HG03469 (cell line): ENCODE data around the gene MGAT5B.

Source experiments
- ATAC-seq: cut with Tn5 transposase; IDR thresholded peaks from one replicate; pipeline ENCODE4 v1.9.1; 2021; ENCODE audit warnings: mild to moderate bottlenecking, moderate library complexity, moderate number of reproducible peaks; ENCODE audit not compliant: unreplicated experiment

The MGAT5B gene

DNA sequence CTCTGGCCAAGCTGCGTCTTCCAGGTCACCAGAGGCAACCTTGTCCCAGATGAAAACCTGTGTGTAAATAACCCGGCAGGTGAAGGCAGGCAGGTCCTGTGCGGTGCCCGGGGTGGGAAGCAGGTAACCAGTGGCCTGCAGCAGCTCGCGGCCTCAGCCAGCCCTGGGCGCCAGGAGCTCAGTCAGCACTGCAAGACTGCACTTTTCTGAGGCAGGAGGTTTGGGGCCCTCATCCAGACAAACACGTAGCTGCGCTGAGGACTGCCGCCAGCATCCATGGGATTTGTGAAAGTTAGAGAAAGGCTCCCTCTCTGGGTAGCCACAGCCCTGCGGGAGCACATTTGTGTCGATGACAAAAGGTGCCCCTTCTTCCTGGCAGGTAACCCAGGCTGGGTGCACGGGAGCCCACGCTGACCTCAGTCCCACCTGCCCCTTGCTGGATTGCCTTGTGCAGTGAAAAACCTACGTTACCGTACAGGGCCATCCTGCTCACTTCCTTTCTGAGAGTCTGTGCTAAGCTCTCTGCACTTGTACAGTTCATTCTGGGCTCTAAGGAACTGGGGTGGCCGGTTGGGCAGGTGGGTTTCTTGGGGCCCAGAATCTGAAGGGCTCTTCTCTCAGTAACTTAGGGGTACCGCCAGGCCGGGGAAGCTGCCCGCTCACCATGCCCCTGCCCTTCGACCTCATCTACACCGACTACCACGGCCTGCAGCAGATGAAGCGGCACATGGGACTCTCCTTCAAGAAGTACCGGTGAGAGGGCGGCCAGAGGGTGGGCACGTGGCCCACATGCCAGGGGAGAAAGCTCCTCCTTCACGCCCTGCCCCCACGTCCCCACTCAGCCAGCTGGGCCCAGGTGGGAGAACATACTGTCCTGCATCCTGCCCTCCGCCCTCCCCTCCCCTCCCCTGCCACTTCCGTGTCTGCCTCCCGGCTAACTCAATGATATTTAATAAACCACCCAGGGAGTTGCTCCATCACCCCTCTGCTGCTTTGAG is 56.4 kb downstream of the MGAT5B start:
- ATAC-seq, result no peak

DNA sequence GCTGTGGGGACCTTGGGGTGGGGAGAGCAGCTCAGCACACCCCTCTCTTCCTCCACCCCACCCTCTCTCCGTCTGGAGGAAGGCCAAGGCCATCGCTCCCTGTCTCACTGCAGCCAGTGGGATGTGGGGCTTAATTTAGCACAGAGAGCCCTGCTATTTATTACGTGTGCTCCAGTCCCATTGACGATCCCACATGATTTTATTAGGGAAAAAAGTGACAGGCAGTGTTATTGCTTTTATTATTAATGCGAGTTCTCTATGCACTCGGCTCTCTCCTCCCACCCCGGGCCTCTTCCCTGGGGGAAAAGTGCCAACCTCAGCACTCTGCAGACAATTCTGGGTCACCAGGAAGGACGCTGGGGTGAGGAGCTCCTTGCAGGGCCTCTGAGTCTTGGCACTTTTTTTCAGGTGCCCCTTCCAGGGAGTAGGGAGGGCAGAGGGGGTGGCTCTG is 57.3 kb downstream of the MGAT5B start:
- ATAC-seq, result no peak

DNA sequence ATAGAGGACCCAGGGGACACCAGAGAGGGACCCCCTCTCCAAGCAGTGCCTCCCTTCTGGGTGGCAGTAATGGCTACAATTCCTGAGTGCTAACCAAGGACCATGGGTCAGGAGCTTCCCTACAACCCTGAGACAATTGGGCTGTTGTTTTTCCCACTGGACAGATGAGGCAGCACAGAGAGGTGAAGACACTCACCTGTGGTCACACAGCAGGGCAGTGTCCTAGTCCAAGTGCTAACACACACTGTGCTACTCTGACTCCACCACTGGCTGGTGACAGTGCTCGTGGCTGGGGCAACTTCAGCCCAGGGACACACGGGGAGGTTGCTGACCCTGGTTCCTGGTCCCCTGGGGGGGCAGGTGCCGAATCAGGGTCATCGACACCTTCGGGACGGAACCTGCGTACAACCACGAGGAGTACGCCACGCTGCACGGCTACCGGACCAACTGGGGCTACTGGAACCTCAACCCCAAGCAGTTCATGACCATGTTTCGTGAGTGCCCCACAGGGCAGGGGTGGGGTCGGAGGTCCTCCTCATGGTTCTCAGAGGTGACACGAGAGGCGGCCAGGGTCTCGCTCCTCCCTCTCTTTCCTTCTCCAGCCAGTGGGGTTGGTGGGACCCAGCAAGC is 58.1 kb downstream of the MGAT5B start:
- ATAC-seq, result no peak

DNA sequence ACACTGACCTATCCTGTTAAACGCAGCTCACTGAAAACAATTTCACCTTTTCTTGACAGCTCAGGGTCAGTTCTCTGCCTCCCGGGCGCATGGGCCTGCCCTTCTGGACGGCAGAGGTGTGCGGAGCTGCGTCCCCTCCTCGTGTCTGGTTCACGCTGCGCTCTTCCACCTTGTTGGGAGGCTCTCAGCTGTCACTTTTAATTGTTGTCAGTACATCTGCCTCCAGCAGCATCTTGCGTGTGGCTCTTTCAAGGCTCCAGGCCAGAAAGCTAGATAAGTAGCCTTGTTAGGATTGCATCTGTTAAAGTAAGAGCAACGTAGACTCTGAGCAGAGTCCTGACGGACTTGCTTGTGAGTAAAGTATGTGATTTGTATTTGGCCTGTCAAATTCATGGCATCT is 59.4 kb downstream of the MGAT5B start:
- no peak for ATAC-seq

DNA sequence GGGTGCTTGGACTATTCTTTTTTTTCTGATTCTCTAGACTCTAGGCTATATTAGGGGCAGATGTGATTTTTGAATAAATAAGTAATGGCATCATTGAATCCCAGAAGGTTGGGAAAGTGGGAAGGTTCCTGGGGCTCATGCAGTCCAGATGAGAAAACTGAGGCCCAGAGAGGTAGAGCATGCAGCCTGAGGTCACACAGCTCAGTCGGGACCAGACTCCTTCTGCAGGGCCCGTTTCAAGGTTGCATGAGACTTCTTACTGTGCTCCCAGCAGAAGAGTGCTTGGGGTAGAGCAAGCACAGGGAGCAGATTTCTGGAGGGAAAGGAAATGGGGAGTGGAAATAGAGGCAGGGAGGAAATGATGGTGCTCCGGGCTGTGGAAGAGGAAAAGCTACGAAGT is 59.8 kb downstream of the MGAT5B start:
- no peak for ATAC-seq

DNA sequence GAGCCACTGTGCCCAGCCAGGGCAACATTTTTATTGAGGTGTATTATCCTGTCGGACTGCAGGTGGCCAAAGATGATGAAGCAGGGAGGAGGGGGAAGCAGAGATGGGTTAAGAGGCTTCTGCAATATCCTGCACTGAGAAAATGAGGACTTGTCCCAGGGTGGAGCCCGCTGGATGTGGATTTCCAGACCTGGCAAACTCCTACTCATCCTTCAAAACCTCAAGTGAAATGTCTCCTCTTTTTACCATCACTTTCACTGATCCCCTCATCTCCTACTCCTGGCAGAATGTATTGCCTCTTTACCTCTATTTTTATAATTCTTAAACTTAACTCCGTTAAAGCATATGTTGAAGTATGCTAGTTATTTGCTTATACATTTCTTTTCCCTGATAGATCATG is 60.9 kb downstream of the MGAT5B start:
- ATAC-seq, result no peak

DNA sequence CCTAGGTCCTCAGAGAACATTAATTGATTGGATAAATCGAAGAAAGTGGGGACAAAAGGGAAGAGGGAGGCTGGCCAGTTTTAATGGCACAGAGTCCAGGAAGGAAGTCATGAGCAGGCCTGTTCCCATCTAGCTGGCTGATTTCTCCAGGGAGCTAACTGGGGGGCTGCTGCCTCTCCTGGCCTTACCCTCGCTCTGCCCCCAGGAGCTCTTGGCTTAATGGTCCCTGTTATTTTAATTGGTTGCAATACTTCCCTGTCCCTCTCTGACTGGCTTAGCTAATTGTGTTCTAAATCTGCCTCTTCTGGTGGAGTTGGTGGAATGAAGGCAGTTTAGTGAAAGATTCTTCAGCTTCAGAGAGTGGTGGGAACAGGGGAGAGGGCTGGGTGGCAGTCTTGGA is 61.4 kb downstream of the MGAT5B start:
- ATAC-seq, result no peak

DNA sequence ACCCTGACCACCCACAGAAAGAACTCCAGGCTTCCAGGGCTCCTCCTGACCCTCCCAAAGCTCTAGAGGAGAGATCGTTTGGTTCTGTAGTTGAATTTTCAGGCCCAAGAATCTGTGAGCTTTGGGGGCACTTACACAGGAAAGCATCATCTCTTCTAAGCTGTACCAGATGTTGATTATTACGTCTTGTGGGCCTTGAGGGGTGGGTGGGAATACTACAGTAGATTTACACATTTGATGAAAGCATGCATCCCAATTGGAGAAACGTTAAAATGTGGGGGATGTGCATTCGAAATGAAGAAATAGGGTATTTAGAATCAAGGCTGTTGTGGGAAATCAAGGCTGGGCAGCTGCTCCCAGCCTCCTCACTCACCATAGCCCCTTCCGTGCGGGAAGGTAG is 61.9 kb downstream of the MGAT5B start:
- no peak for ATAC-seq

DNA sequence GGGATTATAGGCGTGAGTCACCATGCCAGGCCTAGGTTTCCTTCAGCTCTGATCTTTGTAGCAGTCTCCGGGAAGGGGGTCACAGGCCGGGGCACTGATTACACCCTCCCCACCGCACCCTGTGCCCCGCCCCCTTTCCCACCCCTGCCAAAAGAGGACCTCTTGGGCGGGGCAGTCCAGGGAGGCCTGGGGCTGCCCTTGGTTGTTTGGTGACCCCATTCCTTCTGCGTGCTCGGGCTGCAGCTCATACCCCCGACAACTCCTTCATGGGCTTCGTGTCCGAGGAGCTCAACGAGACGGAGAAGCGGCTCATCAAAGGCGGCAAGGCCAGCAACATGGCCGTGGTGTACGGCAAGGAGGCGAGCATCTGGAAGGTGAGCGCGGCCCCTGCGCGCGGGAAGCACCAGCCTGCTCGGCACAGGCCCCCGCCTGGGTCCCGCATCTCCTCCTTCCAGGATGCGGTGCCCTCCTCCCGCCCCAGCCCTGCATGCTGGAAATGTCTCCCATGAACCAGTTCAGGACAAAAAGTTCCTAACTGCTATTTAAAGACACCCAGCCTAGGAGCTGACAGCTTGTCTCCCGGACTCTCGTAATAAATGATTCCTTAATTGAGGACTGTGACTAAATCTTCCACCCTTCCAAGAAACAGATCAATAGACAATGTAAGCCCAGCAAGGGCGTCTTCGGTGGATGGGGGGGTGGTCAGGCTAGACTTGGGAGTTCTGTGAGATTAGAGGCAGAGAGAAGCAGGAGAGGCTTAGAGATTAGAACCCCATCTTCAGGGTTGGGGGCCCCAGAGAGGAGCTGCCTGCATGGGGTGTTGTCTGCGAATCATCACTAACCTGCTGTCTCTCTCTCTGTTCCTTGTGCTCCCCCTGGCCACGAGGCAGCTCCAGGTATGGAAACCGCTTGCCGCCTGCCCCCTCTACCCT is 64.5 kb downstream of the MGAT5B start:
- no peak for ATAC-seq

DNA sequence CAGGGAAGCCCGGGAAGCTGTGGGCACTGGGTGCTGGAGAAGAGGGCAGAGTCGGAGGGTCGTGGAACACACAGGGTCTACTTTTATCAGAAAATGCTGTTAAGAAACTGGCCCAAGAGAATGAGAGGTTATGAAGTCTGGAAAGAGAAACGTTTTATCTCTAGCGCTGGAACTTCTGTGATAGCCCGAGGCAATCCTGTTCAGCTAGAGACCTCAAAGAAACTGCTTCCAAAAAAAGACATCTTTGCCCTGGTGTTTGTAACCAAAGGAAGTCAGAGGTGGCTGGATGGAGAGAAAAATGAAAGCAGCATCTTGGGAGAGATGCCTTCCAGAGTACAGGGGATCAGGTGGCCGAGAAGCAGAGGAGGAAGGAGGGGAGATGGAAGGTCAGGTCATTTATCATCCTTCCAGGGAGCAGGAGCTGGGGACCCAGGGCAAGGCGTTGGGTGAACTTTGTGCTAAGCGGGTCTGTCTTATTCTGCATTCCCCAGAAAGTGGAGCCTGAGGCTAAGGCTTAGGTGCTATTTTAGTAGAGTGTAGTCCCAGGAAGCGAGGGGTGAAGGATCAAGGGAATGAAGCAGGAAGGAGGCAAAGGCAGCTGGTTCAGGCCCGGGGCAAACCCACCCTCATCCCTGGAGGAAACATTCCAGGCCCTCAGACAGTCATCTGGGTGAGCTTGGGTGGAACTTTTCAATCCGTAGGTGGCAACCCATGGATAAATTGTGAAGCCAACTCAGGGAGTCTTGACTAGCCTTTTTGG is 66.5 kb downstream of the MGAT5B start:
- no peak for ATAC-seq

DNA sequence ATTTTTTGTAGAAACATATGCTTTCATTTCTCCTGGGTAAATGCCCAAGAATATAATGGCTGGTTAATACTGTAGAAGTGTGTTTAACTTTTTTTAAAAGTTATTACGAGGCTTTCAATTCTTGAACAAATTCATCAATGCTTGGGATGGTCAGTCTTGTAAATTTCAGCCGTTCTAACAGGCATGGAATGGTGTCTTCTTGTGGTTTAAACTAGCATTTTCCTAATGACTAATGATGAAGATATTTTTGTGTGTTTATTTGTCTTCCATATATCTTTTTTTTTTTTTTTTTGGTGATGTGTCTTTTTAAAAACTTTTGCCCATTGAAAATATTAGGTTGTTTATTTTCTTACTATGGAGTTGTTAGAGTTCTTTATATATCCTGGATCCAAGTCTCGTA is 67.1 kb downstream of the MGAT5B start:
- ATAC-seq, result no peak

DNA sequence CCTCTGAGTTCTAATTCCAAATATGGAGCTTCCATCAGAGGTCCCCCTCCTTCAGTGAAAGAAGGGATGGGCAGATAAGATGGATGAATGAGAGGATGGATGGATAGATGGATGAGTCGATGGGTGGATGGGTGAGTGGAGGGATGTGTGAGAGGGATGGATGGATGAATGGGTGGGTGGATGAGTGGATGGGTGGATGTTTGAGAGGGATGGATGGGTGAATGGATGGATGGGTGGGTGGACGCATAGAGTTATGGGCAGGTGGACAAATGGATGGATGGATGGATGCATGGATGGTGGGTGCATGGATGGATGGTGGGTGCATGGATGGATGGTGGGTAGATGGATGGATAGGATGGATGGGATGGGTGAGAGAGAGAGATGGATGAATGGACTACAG is 69.0 kb downstream of the MGAT5B start:
- no peak for ATAC-seq

DNA sequence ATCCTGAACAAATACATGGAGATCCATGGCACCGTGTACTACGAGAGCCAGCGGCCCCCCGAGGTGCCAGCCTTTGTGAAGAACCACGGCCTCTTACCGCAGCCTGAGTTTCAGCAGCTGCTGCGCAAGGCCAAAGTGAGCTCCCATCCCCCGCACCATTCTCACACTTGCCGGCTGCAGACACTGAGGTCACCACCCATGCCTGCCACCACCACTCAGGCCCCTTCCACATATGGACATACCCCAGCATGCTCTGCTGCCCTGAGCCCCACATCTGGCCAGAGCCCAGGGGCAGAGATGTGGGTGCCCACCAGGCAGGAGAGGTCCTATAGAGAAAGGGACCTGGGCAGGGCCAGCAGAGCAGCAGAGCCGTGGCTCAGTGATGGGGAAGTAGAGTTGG is 69.8 kb downstream of the MGAT5B start:
- ATAC-seq, result no peak

DNA sequence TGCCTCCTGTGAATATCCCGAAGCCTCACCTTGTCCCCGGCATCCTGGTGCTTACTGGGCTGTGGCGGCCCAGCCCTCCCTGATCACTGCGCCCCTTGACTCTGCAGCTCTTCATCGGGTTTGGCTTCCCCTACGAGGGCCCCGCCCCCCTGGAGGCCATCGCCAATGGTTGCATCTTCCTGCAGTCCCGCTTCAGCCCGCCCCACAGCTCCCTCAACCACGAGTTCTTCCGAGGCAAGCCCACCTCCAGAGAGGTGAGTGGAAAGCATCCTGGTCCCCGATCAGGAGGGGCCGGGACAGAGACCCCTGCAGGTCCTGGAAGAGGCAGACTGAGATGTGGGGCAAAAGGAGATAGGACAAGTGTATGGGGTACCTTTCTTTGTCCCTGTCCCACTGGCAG is 72.1 kb downstream of the MGAT5B start:
- no peak for ATAC-seq

DNA sequence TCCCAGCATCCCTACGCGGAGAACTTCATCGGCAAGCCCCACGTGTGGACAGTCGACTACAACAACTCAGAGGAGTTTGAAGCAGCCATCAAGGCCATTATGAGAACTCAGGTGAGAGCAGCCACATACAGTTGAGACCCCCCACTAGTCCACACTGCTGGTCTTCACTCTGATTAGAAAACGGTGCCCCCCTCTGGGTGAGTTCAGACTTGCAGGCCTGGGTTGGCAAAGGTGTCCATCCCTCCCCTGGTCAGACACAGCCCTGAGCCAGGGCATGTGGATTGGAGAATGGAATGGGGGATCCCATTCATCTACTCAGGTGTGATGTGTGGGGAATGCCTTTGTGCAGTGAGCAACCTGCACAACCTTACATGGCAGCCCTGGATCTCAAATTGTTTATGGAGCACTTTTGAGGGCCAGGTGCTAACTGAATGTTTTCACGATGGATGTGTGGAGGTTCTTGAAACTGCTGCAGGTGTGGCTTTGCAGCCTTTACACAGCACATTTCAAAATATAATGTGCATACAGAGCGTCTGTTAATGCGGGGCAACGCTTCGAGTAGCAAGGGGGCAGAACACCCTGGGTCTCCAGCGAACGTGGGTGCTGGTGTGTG is 72.6 kb downstream of the MGAT5B start:
- ATAC-seq, result no peak

DNA sequence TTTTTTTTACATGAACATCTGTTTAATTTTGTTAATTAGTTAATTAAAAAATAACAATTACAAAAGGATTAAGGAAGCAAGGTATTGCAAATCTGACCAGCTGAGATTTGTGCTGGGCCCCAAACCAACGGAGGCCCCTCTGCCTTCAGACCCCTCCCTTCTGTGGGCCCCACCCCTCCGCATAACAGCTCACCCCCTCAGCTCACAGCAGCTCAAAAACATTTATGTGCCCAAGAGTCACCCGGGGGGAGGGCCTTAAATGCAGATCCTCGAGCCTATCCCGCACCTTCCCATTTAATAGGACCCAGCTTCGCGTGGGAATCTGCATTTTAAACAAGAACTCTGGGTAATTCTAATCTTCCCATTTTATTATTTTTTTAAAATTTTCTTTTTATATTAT is 75.0 kb downstream of the MGAT5B start:
- ATAC-seq, result no peak

DNA sequence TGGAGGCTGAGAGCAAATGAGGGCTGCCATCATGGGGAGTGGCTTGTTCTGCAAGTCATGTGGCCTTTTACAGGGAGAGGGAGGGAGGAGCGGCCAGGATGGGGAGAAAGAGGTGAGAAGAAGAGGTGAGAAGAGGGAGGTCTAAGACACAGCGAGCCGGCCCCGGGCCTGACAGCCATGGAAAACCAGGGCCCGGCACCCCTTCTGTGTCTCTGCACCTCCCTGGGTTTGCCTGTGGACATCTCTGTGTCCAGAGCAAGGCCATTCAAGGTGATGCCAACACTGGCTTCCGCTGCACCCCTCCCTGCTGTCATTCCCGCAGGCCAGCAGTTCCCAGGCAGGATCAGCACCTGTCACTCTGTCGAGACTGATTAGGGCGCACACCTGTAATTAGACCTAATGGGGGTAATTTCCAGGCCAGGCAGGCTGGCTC is 75.6 kb downstream of the MGAT5B start:
- no peak for ATAC-seq

DNA sequence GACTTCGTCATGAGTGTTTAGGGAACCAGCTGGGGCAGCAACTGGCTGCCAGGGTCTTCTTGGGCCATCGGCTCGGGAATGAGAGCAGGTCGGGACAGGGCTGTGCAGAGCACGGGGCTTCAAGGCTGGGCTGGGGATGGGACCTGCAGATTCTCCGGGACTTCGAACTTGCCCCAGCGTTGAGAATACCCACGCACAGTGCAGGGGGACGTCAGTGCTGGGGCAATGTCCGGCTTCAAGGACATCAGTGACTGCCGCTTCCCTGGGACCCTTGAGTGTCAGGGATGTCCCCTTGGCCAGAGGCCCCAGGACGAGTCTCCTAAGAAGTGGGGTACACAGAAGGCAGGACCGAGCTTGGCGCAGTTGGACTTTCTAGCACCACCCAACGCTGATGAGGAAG is 76.3 kb downstream of the MGAT5B start:
- no peak for ATAC-seq

DNA sequence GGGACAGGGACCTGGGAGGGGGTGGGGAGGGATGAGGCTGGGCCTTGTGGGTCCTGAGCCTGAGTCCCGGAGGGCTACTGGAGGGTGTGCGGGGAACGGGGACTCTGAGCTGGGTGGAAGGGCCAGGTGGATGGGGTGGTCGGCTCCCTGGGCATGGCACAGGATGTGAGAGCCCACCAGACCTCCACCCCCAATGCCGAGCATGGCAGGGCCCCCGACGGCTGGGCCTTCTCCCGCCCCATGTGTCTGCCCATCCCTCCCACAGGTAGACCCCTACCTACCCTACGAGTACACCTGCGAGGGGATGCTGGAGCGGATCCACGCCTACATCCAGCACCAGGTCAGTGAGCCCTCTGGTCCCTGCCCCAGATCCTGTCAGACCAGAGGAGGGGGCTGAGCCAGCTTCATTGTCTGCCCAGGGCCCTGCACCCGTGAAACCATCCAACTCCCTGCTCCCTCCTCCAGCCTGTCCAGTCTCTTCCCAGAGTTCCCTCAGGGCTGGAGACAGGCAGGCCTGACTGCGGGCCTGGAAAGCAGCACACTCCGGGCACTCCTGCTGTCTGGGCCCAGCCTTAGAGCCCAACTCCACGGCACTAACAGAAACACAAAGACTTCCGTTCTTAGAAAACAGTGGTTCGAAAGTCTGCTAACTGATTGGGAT is 78.0 kb downstream of the MGAT5B start:
- ATAC-seq, result no peak
